GM04504 (cell line): ENCODE results near the gene CALHM2.

Experiments
- DNase-seq: peaks from one replicate; pipeline ENCODE4 v3.0.0-alpha.2; 2012; ENCODE audit warnings: low read depth

CALHM2 gene

DNA sequence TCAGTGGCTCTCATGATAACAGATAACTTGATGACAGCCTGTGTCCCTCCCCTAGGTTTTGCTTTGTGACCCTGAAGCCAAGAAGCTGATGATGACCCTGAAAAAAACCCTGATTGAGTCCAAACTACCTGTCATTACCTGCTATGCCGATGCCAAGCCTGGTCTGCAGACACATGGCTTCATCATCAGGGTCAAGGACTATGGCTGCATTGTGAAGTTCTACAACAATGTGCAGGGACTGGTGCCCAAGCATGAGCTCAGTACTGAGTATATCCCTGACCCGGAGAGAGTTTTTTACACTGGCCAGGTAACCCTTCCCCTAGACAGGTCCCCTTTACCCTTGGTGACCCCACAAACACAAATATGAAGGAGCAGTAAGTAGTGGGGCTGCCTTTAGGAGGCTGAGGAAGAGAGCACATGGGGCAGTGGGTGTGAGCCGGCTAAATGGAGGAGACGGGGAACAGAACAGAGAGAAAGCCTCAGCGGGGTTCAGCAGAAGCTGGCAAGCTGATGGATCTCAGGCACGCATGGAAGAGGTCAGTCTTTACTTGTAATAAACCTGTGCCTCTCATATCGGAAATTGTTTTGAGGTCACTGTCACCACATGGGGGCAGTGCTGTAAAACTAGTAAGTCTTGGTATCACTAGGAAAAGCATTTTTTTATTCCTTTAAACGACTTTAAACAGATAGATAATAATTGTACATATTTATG, 35.6 kb downstream of the CALHM2 start:
- DNase-seq = peak; percentile 46

DNA sequence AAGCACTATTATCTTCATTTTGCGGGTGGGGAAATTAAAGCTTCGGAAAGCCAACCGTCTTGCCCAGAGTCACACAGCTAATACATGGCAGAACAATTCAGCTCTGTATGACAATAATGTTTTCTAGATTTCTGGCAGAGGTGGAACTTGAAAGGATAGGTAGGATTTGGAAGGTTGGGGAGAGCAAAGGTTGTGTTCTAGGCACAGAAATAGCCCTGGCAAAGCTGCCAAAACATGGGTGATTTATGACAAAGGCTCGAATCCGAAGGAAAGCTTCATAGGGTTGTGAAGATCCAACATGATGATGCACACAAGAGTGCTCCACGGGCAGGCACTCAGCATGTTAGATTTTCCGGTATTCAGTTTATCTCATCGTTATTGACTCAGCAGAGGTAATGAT, 36.6 kb downstream of the CALHM2 start:
- DNase-seq = no peak

DNA sequence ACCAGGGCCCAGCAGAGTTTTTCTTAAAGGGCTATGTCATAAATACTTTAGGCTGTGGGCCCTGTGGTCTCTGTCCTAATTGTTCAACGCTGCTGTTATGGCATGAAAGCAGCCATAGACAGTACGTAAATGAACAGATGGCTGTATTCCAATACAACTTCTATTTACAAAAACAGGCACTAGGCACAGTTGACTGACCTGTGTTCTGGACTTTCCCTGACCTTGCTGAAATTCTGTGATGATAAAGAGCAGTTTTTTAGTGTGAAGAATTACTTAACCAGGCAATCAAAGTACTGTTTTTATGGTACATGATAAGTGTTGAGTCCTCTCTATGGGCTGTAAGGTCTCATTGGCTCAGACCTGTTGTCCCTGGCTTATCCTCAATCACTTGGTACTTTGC, 38.6 kb downstream of the CALHM2 start:
- no peak for DNase-seq

DNA sequence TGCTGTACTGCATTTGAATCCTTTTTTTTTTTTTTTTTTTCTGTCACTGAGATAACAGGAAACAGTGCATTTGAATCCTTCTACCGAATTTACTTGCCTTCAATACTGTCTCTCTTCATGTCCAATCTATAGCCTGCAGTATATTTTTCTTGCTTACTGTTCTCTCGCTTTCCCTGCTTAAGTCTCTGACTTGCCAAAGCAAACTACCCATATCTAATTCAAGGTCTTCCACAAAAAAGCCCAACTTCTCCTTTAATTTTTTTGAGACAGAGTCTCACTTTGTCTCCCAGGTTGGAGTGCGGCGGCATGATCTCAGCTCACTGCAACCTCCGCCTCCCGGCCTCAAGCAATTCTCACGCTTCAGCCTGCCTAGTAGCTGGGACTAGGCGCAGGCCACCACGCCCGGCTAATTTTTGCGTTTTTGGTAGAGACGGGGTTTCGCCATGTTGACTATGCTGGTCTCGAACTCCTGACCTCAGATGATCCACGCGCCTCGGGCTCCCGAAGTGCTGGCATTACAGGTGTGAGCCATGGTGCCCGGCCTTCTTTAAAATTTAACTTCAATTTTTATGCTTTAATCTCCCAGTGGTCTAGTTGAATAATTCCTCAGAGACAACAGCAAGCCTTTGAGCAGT, 54.9 kb downstream of the CALHM2 start:
- no peak for DNase-seq

DNA sequence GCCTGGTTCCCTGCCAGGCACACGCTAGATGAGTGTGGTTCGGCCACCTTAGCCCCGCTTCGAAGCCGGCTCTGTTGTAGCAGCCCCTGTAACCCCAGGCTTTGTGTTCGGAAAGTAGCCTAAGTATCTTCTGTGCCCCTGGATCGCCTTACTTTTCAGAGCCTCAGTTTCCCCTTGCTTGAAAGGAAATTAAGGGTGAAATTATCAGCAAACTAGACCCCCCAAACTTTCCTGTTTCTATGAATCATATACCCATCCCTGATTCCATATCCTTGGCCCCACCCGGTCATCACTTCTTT, 55.4 kb downstream of the CALHM2 start:
- DNase-seq = no peak
